Astrocyte (in vitro differentiated cells and primary cell): ENCODE results near the gene COL23A1. TPM values are rescaled to one million over a fixed set of nuclear protein-coding genes. Genes with fewer than 3 reads are reported as not detected.

Experiments
- DNase-seq: peaks from one replicate; pipeline ENCODE4 v3.0.0-alpha.2; 2010; ENCODE audit warnings: low read depth
- FAIRE-seq: peaks from 2 replicates; lab custom pipeline; 2011; peaks lifted over from hg19 to GRCh38; lab: Jason Lieb, UNC
- H2AFZ ChIP-seq: 2 replicates; pipeline ENCODE4 v1.6.0; 2012; ENCODE audit warnings: low read depth, low read length, inconsistent platforms
- H3K27ac ChIP-seq: 2 replicates; pipeline ENCODE4 v1.5.1; 2011; ENCODE audit warnings: low read depth, low read length, inconsistent platforms
- H3K27me3 ChIP-seq: 2 replicates; pipeline ENCODE4 v1.6.0; 2011; ENCODE audit warnings: low read length, inconsistent platforms; ENCODE audit not compliant: insufficient read depth
- H3K36me3 ChIP-seq: 2 replicates; pipeline ENCODE4 v1.5.1; 2011; ENCODE audit warnings: low read length, inconsistent platforms; ENCODE audit not compliant: insufficient read depth
- H3K4me1 ChIP-seq: 2 replicates; pipeline ENCODE4 v1.5.1; 2011; ENCODE audit warnings: low read length, inconsistent platforms; ENCODE audit not compliant: insufficient read depth
- H3K4me2 ChIP-seq: 2 replicates; pipeline ENCODE4 v1.6.0; 2012; ENCODE audit warnings: low read length, inconsistent platforms
- H3K4me3 ChIP-seq: 2 replicates; pipeline ENCODE4 v1.5.1; 2011; ENCODE audit warnings: low read depth, mild to moderate bottlenecking, low read length, inconsistent platforms; ENCODE audit not compliant: insufficient read depth
- H3K79me2 ChIP-seq: 2 replicates; pipeline ENCODE4 v1.6.0; 2012; ENCODE audit warnings: mild to moderate bottlenecking, low read length, inconsistent platforms; ENCODE audit not compliant: insufficient read depth
- H3K9ac ChIP-seq: 2 replicates; pipeline ENCODE4 v1.6.0; 2012; ENCODE audit warnings: mild to moderate bottlenecking, low read length, inconsistent platforms
- H3K9me3 ChIP-seq: 2 replicates; pipeline ENCODE4 v1.5.1; 2012; ENCODE audit warnings: low read depth, mild to moderate bottlenecking, low read length, inconsistent platforms; ENCODE audit not compliant: insufficient read depth
- H4K20me1 ChIP-seq: 2 replicates; pipeline ENCODE4 v1.6.0; 2012; ENCODE audit warnings: low read length, inconsistent platforms; ENCODE audit not compliant: insufficient read depth
- H3K27ac Mint-ChIP-seq: one replicate; pipeline ENCODE4 v1.8.0; 2021; ENCODE audit warnings: mild to moderate bottlenecking, mixed read lengths; ENCODE audit not compliant: unreplicated experiment
- H3K27me3 Mint-ChIP-seq: one replicate; pipeline ENCODE4 v1.8.0; 2021; ENCODE audit warnings: low read depth, mixed read lengths; ENCODE audit not compliant: unreplicated experiment
- H3K36me3 Mint-ChIP-seq: one replicate; pipeline ENCODE4 v1.8.0; 2021; ENCODE audit warnings: low read depth, mixed read lengths; ENCODE audit not compliant: unreplicated experiment
- H3K4me1 Mint-ChIP-seq: one replicate; pipeline ENCODE4 v1.8.0; 2021; ENCODE audit warnings: low read depth, mixed read lengths; ENCODE audit not compliant: unreplicated experiment
- H3K4me3 Mint-ChIP-seq: one replicate; pipeline ENCODE4 v1.8.0; 2021; ENCODE audit warnings: mild to moderate bottlenecking, moderate library complexity, mixed read lengths; ENCODE audit not compliant: unreplicated experiment
- H3K9me3 Mint-ChIP-seq: one replicate; pipeline ENCODE4 v1.8.0; 2021; ENCODE audit warnings: mild to moderate bottlenecking, mixed read lengths; ENCODE audit not compliant: unreplicated experiment
- CTCF ChIP-seq: IDR thresholded peaks from 2 replicates; pipeline ENCODE4 v1.5.1; 2011; ENCODE audit warnings: low read depth, mild to moderate bottlenecking, inconsistent platforms, low read length, moderate library complexity; ENCODE audit not compliant: insufficient read depth
- EZH2 ChIP-seq: IDR thresholded peaks from 2 replicates; pipeline ENCODE4 v1.6.1; 2012; ENCODE audit warnings: mild to moderate bottlenecking, low read length, inconsistent platforms; ENCODE audit not compliant: insufficient read depth
- total RNA-seq: library from RNA; stranded (reverse); gene quantifications from 2 replicates; pipeline ENCODE4 v1.2.1, GENCODE V29; 2021

The COL23A1 gene
- total RNA-seq, 1 donor from 2014 or later = 0.16 TPM

- Histone ChIP-seq H3K27me3 (no peaks in the 10 kb centered on the region), H3K27ac (no peak overlapping the region), H3K36me3 (no peaks in the 10 kb centered on the region), H3K4me2 (no peak overlapping the region), H3K4me1 (no peaks in the 10 kb centered on the region), H4K20me1 (no peaks in the 10 kb centered on the region), H3K9ac (no peak overlapping the region), H3K4me3 (no peak overlapping the region), H2AFZ (no peak overlapping the region), H3K79me2 (no peaks in the 10 kb centered on the region), H3K9me3 (no peaks in the 10 kb centered on the region)
- Mint-ChIP-seq H3K9me3 (no peaks in the 10 kb centered on the region), H3K27me3 (peaks cover 16% of the 10 kb centered on the region), H3K4me1 (peaks cover 2% of the 10 kb centered on the region), H3K27ac (no peak overlapping the region), H3K4me3 (no peak overlapping the region), H3K36me3 (no peaks in the 10 kb centered on the region)
- FAIRE-seq = no peak
- DNase-seq = no peak
- TF ChIP-seq CTCF (no peak), EZH2 (no peak)
These were observed 337.9 kb downstream of the COL23A1 start for GRCh38 chr5:178252258-178252657.

GRCh38 chr5:178250263-178250662 lies 339.9 kb downstream of the COL23A1 start:
- TF ChIP-seq EZH2 (no peak), CTCF (no peak)
- Histone ChIP-seq H3K36me3 (no peaks in the 10 kb centered on the region), H2AFZ (no peak overlapping the region), H3K79me2 (no peaks in the 10 kb centered on the region), H3K4me1 (no peaks in the 10 kb centered on the region), H3K4me2 (no peak overlapping the region), H4K20me1 (no peaks in the 10 kb centered on the region), H3K4me3 (no peak overlapping the region), H3K27ac (no peak overlapping the region), H3K9me3 (no peaks in the 10 kb centered on the region), H3K9ac (no peak overlapping the region), H3K27me3 (no peaks in the 10 kb centered on the region)
- FAIRE-seq = no peak
- Mint-ChIP-seq H3K4me1 (peaks cover 2% of the 10 kb centered on the region), H3K9me3 (no peaks in the 10 kb centered on the region), H3K27me3 (peaks cover 16% of the 10 kb centered on the region), H3K36me3 (no peaks in the 10 kb centered on the region), H3K4me3 (no peak overlapping the region), H3K27ac (no peak overlapping the region)
- no peak for DNase-seq

GRCh38 chr5:178249191-178249989 lies 340.8 kb downstream of the COL23A1 start:
- Mint-ChIP-seq H3K36me3 (no peaks in the 10 kb centered on the region), H3K4me1 (peaks cover 2% of the 10 kb centered on the region), H3K4me3 (no peak overlapping the region), H3K27ac (no peak overlapping the region), H3K9me3 (no peaks in the 10 kb centered on the region), H3K27me3 (peaks cover 15% of the 10 kb centered on the region)
- no peak for TF ChIP-seq EZH2
- TF ChIP-seq CTCF = no peak
- no peaks in the 10 kb centered on the region for H3K79me2 ChIP-seq
- H3K4me3 ChIP-seq = no peak overlapping the region
- no peak for FAIRE-seq
- no peaks in the 10 kb centered on the region for H3K36me3 ChIP-seq
- H3K4me2 ChIP-seq = no peak overlapping the region
- DNase-seq = peak; percentile 29
- H3K4me1 ChIP-seq = no peaks in the 10 kb centered on the region
- H4K20me1 ChIP-seq = no peaks in the 10 kb centered on the region
- no peak overlapping the region for H3K9ac ChIP-seq
- no peak overlapping the region for H3K27ac ChIP-seq
- H2AFZ ChIP-seq = no peak overlapping the region
- H3K27me3 ChIP-seq = no peaks in the 10 kb centered on the region
- H3K9me3 ChIP-seq = no peaks in the 10 kb centered on the region
